Liver (tissue), 3 donors: ENCODE results near the gene TRPT1.

ENCODE experiments used
- CTCF ChIP-seq: fragments of 150-350 bp; IDR thresholded peaks from 2 replicates; pipeline ENCODE4 v1.5.1; 2017; ENCODE audit warnings: improper control_type of control experiment, low read depth, low read length; ENCODE audit not compliant: missing input control
- EGR1 ChIP-seq, 2 donors: IDR thresholded peaks; 2 replicates each; pipeline ENCODE4 v1.6.1; 2016 to 2018; ENCODE audit warnings: antibody characterized with exemption in 2 of 2, low read depth in 2 of 2
- FOXA1 ChIP-seq: IDR thresholded peaks from 2 replicates; pipeline ENCODE4 v1.6.1; 2016; ENCODE audit warnings: antibody characterized with exemption
- GABPA ChIP-seq, 2 donors: IDR thresholded peaks in 1 of 2; conservative IDR thresholded peaks in 1 of 2; 2 replicates each; pipeline ENCODE4 v1.6.1; 2016; ENCODE audit warnings: antibody characterized with exemption in 2 of 2, mild to moderate bottlenecking in 1 of 2, moderate library complexity in 1 of 2
- JUND ChIP-seq, 2 donors: IDR thresholded peaks; 2 replicates each; pipeline ENCODE4 v1.6.1; 2016; ENCODE audit warnings: antibody characterized with exemption in 2 of 2
- MAX ChIP-seq: IDR thresholded peaks from 2 replicates; pipeline ENCODE4 v1.6.1; 2016; ENCODE audit warnings: antibody characterized with exemption
- RAD21 ChIP-seq, 2 donors: IDR thresholded peaks; 2 replicates each; pipeline ENCODE4 v1.6.1; 2016; ENCODE audit warnings: antibody characterized with exemption in 2 of 2, mild to moderate bottlenecking in 2 of 2
- REST ChIP-seq: IDR thresholded peaks from 2 replicates; pipeline ENCODE4 v1.6.1; 2016; ENCODE audit warnings: antibody characterized with exemption, mild to moderate bottlenecking
- RXRA ChIP-seq, 2 donors: IDR thresholded peaks; 2 replicates each; pipeline ENCODE4 v1.6.1; 2017 to 2018; ENCODE audit warnings: antibody characterized with exemption in 2 of 2, mild to moderate bottlenecking in 1 of 2
- SP1 ChIP-seq: IDR thresholded peaks from 2 replicates; pipeline ENCODE4 v1.6.1; 2018; ENCODE audit warnings: antibody characterized with exemption, mild to moderate bottlenecking
- TAF1 ChIP-seq: conservative IDR thresholded peaks from 2 replicates; pipeline ENCODE4 v1.6.1; 2016; ENCODE audit warnings: antibody characterized with exemption, mild to moderate bottlenecking
- YY1 ChIP-seq: IDR thresholded peaks from 2 replicates; pipeline ENCODE4 v1.6.1; 2016; ENCODE audit warnings: antibody characterized with exemption, mild to moderate bottlenecking
- ZBTB33 ChIP-seq: IDR thresholded peaks from 2 replicates; pipeline ENCODE4 v1.6.1; 2016; ENCODE audit warnings: antibody characterized with exemption
- donor health status: healthy.
- donor health status: healthy.

GRCh38 chr11:64224891-64225607 is 937 bp downstream of the TRPT1 start:
- TF ChIP-seq CTCF (no peak), GABPA (IDR thresholded peaks at IDR 0.05 in 1 of 2, conservative IDR thresholded peaks at IDR 0.05 in 1 of 2) (no peak), ZBTB33 (no peak), MAX (no peak), SP1 (no peak), JUND (IDR thresholded peaks at IDR 0.05) (no peak), REST (no peak), RAD21 (IDR thresholded peaks at IDR 0.05) (no peak), YY1 (no peak), RXRA (IDR thresholded peaks at IDR 0.05) (no peak), EGR1 (IDR thresholded peaks at IDR 0.05; ENCODE audit: low read depth in 2 of 2) (no peak), FOXA1 (no peak), TAF1 (no peak)
